Thyroid gland (tissue), 4 donors: ENCODE measurements around the gene SPC25. TPM values are rescaled to one million over a fixed set of nuclear protein-coding genes. Genes with fewer than 3 reads are reported as not detected.
"Not testable (repeated sequence)": the region's sequence is repeated elsewhere in the genome, so short reads cannot be mapped to it uniquely, and the experiment has no call there.

Experiments
- DNase-seq, 2 donors: peaks; one replicate each; pipeline ENCODE4 v3.0.0-alpha.2; 2019
- H3K27ac ChIP-seq, 3 donors: fragments of 200-600 bp; sonication (generic); 1 replicate in 2 of 3; 2 replicates in 1 of 3; pipeline ENCODE4 v1.5.1; 2016 to 2019; ENCODE audit warnings: mild to moderate bottlenecking in 1 of 3, moderate library complexity in 1 of 3
- H3K27me3 ChIP-seq: fragments of 200-600 bp; sonication (generic); one replicate; pipeline ENCODE4 v1.5.1; 2019
- H3K36me3 ChIP-seq, 2 donors: fragments of 200-600 bp; sonication (generic); one replicate each; pipeline ENCODE4 v1.5.1; 2016 to 2019
- H3K4me1 ChIP-seq, 2 donors: fragments of 200-600 bp; sonication (generic); one replicate each; pipeline ENCODE4 v1.5.1; 2017 to 2019
- H3K4me3 ChIP-seq, 3 donors: fragments of 200-600 bp; sonication (generic); replicated peaks in 1 of 3; 1 replicate in 2 of 3; 2 replicates in 1 of 3; pipeline ENCODE4 v1.5.1; 2016; ENCODE audit warnings: mild to moderate bottlenecking in 1 of 3
- H3K9me3 ChIP-seq: fragments of 200-600 bp; sonication (generic); one replicate; pipeline ENCODE4 v1.5.1; 2017
- CTCF ChIP-seq, 6 experiments: fragments of 200-600 bp in 3 of 6; fragments of 450-650 bp in 3 of 6; sonication (generic) in 3 of 6; IDR thresholded peaks; one replicate each; pipeline ENCODE4 v1.5.1; 2016 to 2019; ENCODE audit warnings: antibody characterized with exemption in 6 of 6, mild to moderate bottlenecking in 2 of 6, inconsistent platforms in 1 of 6, moderate library complexity in 1 of 6
- POLR2A ChIP-seq, 2 donors: fragments of 450-650 bp; IDR thresholded peaks; one replicate each; pipeline ENCODE4 v1.6.1; 2017; ENCODE audit warnings: antibody characterized with exemption in 2 of 2, mild to moderate bottlenecking in 2 of 2, moderate library complexity in 1 of 2
- WGBS, 2 donors: methylation state at CpG; one replicate each; pipeline ENCODE4 v1.1.5; 2017; 5-methylcytosine and 5-hydroxymethylcytosine counted together
- intact Hi-C: fragments of 100-400 bp; cut with DNase I; formaldehyde crosslinking; loops from one replicate; pipeline ENCODE4 v1.15.1; 2023
- total RNA-seq, 4 donors: library from RNA; depleted of rRNA; stranded (reverse); fragments of >200 nt; gene quantifications; one replicate each; pipeline ENCODE4 v1.2.3, GENCODE V29; 2016

The SPC25 gene
- total RNA-seq, 4 donors from 2014 or later: 6.7 TPM; not detected in 3

- intact Hi-C loops: no loop called here
- Histone ChIP-seq H3K27me3 (no peaks in the 10 kb centered on the region), H3K9me3 (no peaks in the 10 kb centered on the region), H3K36me3 (no peaks in the 10 kb centered on the region), H3K4me1 (peaks cover 0 to 11% of the 10 kb centered on the region in 2 donors), H3K27ac (no peak overlapping the region), H3K4me3 (no peak overlapping the region)
- no peak for DNase-seq
- 91 to 97% methylated on average over 1 of the region's 1 CpG for WGBS, 2 donors
- TF ChIP-seq POLR2A (IDR thresholded peaks at IDR 0.05) (no peak), CTCF (IDR thresholded peaks at IDR 0.05) (no peak)
These were observed 3.9 kb upstream of the SPC25 start for GRCh38 chr2:168894101-168894500.

- H3K4me1 ChIP-seq: peaks cover 0 to 11% of the 10 kb centered on the region in 2 donors
- H3K36me3 ChIP-seq: no peaks in the 10 kb centered on the region
- no peaks in the 10 kb centered on the region for H3K9me3 ChIP-seq
- no peak overlapping the region for H3K27ac ChIP-seq
- H3K27me3 ChIP-seq: no peaks in the 10 kb centered on the region
- TF ChIP-seq CTCF (IDR thresholded peaks at IDR 0.05): no peak
- TF ChIP-seq POLR2A (IDR thresholded peaks at IDR 0.05): no peak
- intact Hi-C loops: no loop called here
- 65 to 98% methylated on average over 3 of the region's 3 CpGs for WGBS, 2 donors
- DNase-seq: no peak
- H3K4me3 ChIP-seq: no peak overlapping the region
These were observed 2.1 kb upstream of the SPC25 start for GRCh38 chr2:168892327-168892726.

- H3K4me1 ChIP-seq: peaks cover 0 to 11% of the 10 kb centered on the region in 2 donors
- no peaks in the 10 kb centered on the region for H3K27me3 ChIP-seq
- no peaks in the 10 kb centered on the region for H3K9me3 ChIP-seq
- H3K36me3 ChIP-seq: no peaks in the 10 kb centered on the region
- no peak for DNase-seq
- intact Hi-C loops: no loop called here
- WGBS, 2 donors: 31 to 38% methylated on average over 3 of the region's 3 CpGs
- H3K27ac ChIP-seq: no peak overlapping the region
- TF ChIP-seq CTCF (IDR thresholded peaks at IDR 0.05) (no peak), POLR2A (IDR thresholded peaks at IDR 0.05) (no peak)
- H3K4me3 ChIP-seq: no peak overlapping the region
These were observed 610 bp downstream of the SPC25 start for GRCh38 chr2:168889635-168890005.

- no peak for DNase-seq
- H3K9me3 ChIP-seq: no peaks in the 10 kb centered on the region
- intact Hi-C loops: no loop called here
- no peaks in the 10 kb centered on the region for H3K36me3 ChIP-seq
- TF ChIP-seq POLR2A (IDR thresholded peaks at IDR 0.05) (no peak), CTCF (IDR thresholded peaks at IDR 0.05) (no peak)
- H3K4me1 ChIP-seq: peaks cover 0 to 2% of the 10 kb centered on the region in 2 donors
- no peak overlapping the region for H3K4me3 ChIP-seq
- H3K27ac ChIP-seq: no peak overlapping the region
- no peaks in the 10 kb centered on the region for H3K27me3 ChIP-seq
- 100% methylated on average over 1 of the region's 1 CpG for WGBS, 2 donors
These were observed 5.3 kb downstream of the SPC25 start for GRCh38 chr2:168884975-168885374.

- H3K4me3 ChIP-seq, H3K27me3 ChIP-seq, intact Hi-C loops, H3K27ac ChIP-seq, H3K4me1 ChIP-seq, H3K36me3 ChIP-seq, H3K9me3 ChIP-seq, DNase-seq: not testable (repeated sequence)
- 96% methylated on average over 12 of the region's 12 CpGs for WGBS, 2 donors
These were observed 8.1 kb downstream of the SPC25 start for GRCh38 chr2:168882163-168882562.
